GM23338 (cell line): ENCODE measurements around the gene CSTA. TPM values are rescaled to one million over a fixed set of nuclear protein-coding genes. Genes with fewer than 3 reads are reported as not detected.

Experiments
- EZH2phosphoT487 ChIP-seq: fragments of 200-600 bp; sonication (generic); IDR thresholded peaks from one replicate; pipeline ENCODE4 v1.8.1; 2018; ENCODE audit warnings: antibody characterized with exemption; ENCODE audit not compliant: unreplicated experiment
- JUNB ChIP-seq: IDR thresholded peaks from one replicate; pipeline ENCODE4 v1.6.1; 2016; ENCODE audit warnings: antibody characterized with exemption; ENCODE audit not compliant: unreplicated experiment
- POLR2AphosphoS5 ChIP-seq: IDR thresholded peaks from 2 replicates; pipeline ENCODE4 v1.6.1; 2016; ENCODE audit warnings: antibody characterized with exemption, low read depth
- STAT1 ChIP-seq: IDR thresholded peaks from one replicate; pipeline ENCODE4 v1.6.1; 2016; ENCODE audit warnings: antibody characterized with exemption; ENCODE audit not compliant: unreplicated experiment
- ZNF114 ChIP-seq: fragments of 250-450 bp; sonication (Bioruptor Pico); IDR thresholded peaks from 2 replicates; pipeline ENCODE4 v1.5.0; 2020; ENCODE audit warnings: mild to moderate bottlenecking, moderate library complexity
- ZNF331 ChIP-seq: fragments of 250-450 bp; sonication (Bioruptor Pico); IDR thresholded peaks from 2 replicates; pipeline ENCODE4 v1.5.0; 2020; ENCODE audit warnings: low read depth, mild to moderate bottlenecking, moderate library complexity
- polyA plus RNA-seq: library from polyadenylated mRNA; unstranded; fragments of >200 nt; fragmentation: Nextera tagmentation; extraction: Ambion mirVana; gene quantifications from 2 replicates; pipeline ENCODE4 v1.2.1, GENCODE V29; 2016
- total RNA-seq: library from RNA; depleted of rRNA; stranded (reverse); fragments of >200 nt; shearing (Covaris generic); gene quantifications from 2 replicates; pipeline ENCODE4 v1.2.3, GENCODE V29; 2014
- TF ChIP-seq, protein P1 (sequence below): fragments of 250-450 bp; sonication (Bioruptor Pico); IDR thresholded peaks from 2 replicates; pipeline ENCODE4 v1.5.0; 2020; ENCODE audit warnings: mild to moderate bottlenecking, moderate library complexity
- TF ChIP-seq, protein P2 (sequence below): IDR thresholded peaks from one replicate; pipeline ENCODE4 v1.6.1; 2018; ENCODE audit warnings: antibody characterized with exemption; ENCODE audit not compliant: unreplicated experiment

Gene CSTA
- total and polyA plus RNA-seq, 2 experiments from 2014 or later = 1.4 TPM; not detected in 1

- TF ChIP-seq, protein P1, sequence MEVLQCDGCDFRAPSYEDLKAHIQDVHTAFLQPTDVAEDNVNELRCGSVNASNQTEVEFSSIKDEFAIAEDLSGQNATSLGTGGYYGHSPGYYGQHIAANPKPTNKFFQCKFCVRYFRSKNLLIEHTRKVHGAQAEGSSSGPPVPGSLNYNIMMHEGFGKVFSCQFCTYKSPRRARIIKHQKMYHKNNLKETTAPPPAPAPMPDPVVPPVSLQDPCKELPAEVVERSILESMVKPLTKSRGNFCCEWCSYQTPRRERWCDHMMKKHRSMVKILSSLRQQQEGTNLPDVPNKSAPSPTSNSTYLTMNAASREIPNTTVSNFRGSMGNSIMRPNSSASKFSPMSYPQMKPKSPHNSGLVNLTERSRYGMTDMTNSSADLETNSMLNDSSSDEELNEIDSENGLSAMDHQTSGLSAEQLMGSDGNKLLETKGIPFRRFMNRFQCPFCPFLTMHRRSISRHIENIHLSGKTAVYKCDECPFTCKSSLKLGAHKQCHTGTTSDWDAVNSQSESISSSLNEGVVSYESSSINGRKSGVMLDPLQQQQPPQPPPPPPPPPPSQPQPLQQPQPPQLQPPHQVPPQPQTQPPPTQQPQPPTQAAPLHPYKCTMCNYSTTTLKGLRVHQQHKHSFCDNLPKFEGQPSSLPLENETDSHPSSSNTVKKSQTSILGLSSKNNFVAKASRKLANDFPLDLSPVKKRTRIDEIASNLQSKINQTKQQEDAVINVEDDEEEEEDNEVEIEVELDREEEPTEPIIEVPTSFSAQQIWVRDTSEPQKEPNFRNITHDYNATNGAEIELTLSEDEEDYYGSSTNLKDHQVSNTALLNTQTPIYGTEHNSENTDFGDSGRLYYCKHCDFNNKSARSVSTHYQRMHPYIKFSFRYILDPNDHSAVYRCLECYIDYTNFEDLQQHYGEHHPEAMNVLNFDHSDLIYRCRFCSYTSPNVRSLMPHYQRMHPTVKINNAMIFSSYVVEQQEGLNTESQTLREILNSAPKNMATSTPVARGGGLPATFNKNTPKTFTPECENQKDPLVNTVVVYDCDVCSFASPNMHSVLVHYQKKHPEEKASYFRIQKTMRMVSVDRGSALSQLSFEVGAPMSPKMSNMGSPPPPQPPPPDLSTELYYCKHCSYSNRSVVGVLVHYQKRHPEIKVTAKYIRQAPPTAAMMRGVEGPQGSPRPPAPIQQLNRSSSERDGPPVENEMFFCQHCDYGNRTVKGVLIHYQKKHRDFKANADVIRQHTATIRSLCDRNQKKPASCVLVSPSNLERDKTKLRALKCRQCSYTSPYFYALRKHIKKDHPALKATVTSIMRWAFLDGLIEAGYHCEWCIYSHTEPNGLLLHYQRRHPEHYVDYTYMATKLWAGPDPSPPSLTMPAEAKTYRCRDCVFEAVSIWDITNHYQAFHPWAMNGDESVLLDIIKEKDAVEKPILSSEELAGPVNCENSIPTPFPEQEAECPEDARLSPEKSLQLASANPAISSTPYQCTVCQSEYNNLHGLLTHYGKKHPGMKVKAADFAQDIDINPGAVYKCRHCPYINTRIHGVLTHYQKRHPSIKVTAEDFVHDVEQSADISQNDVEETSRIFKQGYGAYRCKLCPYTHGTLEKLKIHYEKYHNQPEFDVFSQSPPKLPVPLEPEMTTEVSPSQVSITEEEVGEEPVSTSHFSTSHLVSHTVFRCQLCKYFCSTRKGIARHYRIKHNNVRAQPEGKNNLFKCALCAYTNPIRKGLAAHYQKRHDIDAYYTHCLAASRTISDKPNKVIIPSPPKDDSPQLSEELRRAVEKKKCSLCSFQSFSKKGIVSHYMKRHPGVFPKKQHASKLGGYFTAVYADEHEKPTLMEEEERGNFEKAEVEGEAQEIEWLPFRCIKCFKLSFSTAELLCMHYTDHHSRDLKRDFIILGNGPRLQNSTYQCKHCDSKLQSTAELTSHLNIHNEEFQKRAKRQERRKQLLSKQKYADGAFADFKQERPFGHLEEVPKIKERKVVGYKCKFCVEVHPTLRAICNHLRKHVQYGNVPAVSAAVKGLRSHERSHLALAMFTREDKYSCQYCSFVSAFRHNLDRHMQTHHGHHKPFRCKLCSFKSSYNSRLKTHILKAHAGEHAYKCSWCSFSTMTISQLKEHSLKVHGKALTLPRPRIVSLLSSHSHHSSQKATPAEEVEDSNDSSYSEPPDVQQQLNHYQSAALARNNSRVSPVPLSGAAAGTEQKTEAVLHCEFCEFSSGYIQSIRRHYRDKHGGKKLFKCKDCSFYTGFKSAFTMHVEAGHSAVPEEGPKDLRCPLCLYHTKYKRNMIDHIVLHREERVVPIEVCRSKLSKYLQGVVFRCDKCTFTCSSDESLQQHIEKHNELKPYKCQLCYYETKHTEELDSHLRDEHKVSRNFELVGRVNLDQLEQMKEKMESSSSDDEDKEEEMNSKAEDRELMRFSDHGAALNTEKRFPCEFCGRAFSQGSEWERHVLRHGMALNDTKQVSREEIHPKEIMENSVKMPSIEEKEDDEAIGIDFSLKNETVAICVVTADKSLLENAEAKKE (CRISPR knock-in tag) = no peak
- TF ChIP-seq, protein P2, sequence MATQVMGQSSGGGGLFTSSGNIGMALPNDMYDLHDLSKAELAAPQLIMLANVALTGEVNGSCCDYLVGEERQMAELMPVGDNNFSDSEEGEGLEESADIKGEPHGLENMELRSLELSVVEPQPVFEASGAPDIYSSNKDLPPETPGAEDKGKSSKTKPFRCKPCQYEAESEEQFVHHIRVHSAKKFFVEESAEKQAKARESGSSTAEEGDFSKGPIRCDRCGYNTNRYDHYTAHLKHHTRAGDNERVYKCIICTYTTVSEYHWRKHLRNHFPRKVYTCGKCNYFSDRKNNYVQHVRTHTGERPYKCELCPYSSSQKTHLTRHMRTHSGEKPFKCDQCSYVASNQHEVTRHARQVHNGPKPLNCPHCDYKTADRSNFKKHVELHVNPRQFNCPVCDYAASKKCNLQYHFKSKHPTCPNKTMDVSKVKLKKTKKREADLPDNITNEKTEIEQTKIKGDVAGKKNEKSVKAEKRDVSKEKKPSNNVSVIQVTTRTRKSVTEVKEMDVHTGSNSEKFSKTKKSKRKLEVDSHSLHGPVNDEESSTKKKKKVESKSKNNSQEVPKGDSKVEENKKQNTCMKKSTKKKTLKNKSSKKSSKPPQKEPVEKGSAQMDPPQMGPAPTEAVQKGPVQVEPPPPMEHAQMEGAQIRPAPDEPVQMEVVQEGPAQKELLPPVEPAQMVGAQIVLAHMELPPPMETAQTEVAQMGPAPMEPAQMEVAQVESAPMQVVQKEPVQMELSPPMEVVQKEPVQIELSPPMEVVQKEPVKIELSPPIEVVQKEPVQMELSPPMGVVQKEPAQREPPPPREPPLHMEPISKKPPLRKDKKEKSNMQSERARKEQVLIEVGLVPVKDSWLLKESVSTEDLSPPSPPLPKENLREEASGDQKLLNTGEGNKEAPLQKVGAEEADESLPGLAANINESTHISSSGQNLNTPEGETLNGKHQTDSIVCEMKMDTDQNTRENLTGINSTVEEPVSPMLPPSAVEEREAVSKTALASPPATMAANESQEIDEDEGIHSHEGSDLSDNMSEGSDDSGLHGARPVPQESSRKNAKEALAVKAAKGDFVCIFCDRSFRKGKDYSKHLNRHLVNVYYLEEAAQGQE = no peak
- TF ChIP-seq ZNF114 (no peak), STAT1 (no peak), EZH2phosphoT487 (no peak), ZNF331 (CRISPR knock-in tag) (no peak), POLR2AphosphoS5 (peak; percentile 86), JUNB (no peak)
Measured at GRCh38 chr3:122383771-122384697, 59.0 kb downstream of the CSTA start, which contains the start of gene FAM162A (continued).
